Suprapubic skin (tissue), 4 donors: Measurements from ENCODE around the gene CRYAB. TPM values are rescaled to one million over a fixed set of nuclear protein-coding genes. Genes with fewer than 3 reads are reported as not detected.

Source experiments
- DNase-seq, 2 donors: peaks; one replicate each; pipeline ENCODE4 v3.0.0-alpha.2; 2019; ENCODE audit warnings: low spot score in 2 of 2
- H3K27ac ChIP-seq: fragments of 200-600 bp; sonication (generic); one replicate; pipeline ENCODE4 v1.5.1; 2019
- H3K27me3 ChIP-seq: fragments of 200-600 bp; sonication (generic); one replicate; pipeline ENCODE4 v1.5.1; 2019
- H3K36me3 ChIP-seq: fragments of 200-600 bp; sonication (generic); one replicate; pipeline ENCODE4 v1.5.1; 2019
- H3K4me1 ChIP-seq: fragments of 200-600 bp; sonication (generic); one replicate; pipeline ENCODE4 v1.5.1; 2019
- H3K4me3 ChIP-seq: fragments of 200-600 bp; sonication (generic); one replicate; pipeline ENCODE4 v1.5.1; 2019; ENCODE audit warnings: mild to moderate bottlenecking
- H3K9me3 ChIP-seq: fragments of 200-600 bp; sonication (generic); one replicate; pipeline ENCODE4 v1.5.1; 2019
- CTCF ChIP-seq, 2 donors: fragments of 200-600 bp in 1 of 2; fragments of 450-650 bp in 1 of 2; sonication (generic) in 1 of 2; IDR thresholded peaks; one replicate each; pipeline ENCODE4 v1.5.1; 2016 to 2019; ENCODE audit warnings: antibody characterized with exemption in 2 of 2, mild to moderate bottlenecking in 1 of 2, moderate library complexity in 1 of 2
- EP300 ChIP-seq: sonication (generic); formaldehyde crosslinking; IDR thresholded peaks from one replicate; pipeline ENCODE4 v1.6.1; 2017; ENCODE audit warnings: antibody characterized with exemption
- POLR2A ChIP-seq, 2 donors: fragments of 450-650 bp; IDR thresholded peaks; one replicate each; pipeline ENCODE4 v1.6.1; 2017; ENCODE audit warnings: antibody characterized with exemption in 2 of 2, mild to moderate bottlenecking in 2 of 2, moderate library complexity in 2 of 2
- POLR2AphosphoS5 ChIP-seq, 3 donors: sonication (generic); formaldehyde crosslinking; IDR thresholded peaks; one replicate each; pipeline ENCODE4 v1.6.1; 2017; ENCODE audit warnings: antibody characterized with exemption in 3 of 3
- WGBS: methylation state at CpG from one replicate; pipeline ENCODE4 v1.1.5; 2018; 5-methylcytosine and 5-hydroxymethylcytosine counted together
- total RNA-seq, 4 donors: library from RNA; depleted of rRNA; stranded (reverse); fragments of >200 nt; gene quantifications; one replicate each; pipeline ENCODE4 v1.1.0, GENCODE V29; 2016

The CRYAB gene
- total RNA-seq, 4 donors from 2014 or later: 144 to 203 (median 176) TPM

DNA sequence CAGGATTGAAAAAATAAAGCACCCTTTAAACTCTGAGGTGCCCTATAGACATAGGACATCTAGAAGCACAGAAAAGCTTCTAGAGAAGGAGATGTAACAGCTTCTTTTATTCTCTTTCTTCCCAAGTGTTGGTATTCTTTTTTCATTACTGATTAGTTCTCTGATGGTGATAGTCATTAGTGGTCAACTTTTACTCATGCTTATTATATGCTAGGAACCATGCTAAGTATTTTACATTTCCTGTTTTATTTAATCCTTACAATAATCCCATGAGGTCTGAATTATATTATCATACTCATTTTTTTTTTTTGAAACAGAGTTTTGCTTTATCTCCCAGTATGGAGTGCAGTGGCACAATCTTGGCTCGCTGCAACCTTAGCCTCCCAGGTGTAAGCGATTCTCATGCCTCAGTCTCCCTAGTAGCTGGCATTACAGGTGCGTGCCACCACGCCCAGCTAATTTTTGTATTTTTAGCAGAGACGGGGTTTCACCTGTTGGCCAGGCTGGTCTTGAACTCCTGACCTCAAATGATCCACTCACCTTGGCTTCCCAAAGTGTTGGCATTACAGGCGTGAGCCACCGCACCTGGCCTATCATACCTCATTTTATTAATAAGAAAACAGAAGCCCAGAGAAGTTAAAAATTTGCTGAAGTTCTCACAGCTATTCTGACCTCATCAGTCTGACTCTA lies 10.1 kb upstream of the CRYAB start:
- H3K4me3 ChIP-seq: no peak overlapping the region
- no peak for DNase-seq
- H3K27ac ChIP-seq: no peak overlapping the region
- no peaks in the 10 kb centered on the region for H3K27me3 ChIP-seq
- WGBS: 87% methylated on average over 7 of the region's 7 CpGs
- no peaks in the 10 kb centered on the region for H3K36me3 ChIP-seq
- peaks cover 44% of the 10 kb centered on the region for H3K4me1 ChIP-seq
- TF ChIP-seq POLR2AphosphoS5 (IDR thresholded peaks at IDR 0.05) (no peak), CTCF (IDR thresholded peaks at IDR 0.05) (no peak), POLR2A (IDR thresholded peaks at IDR 0.05) (no peak), EP300 (no peak)
- no peaks in the 10 kb centered on the region for H3K9me3 ChIP-seq

DNA sequence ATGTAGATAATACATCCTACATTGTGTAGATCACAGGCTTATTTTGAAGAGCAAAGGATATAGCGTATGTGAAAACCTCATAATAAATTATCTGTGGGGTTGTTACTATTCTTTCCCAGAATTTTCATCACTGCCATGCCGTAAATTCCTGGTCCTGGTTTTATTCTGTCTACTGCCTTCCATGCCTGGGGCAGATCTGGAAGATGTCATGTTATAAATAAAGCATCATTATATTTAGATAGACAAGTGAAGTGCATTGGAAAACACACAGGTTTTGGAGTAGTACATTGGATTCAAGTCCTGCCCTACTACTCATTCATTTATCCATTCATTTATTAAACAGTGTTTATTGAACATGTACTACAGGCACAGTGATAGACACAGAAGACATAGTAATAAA lies 9.3 kb upstream of the CRYAB start:
- 71% methylated on average over 2 of the region's 2 CpGs for WGBS
- TF ChIP-seq POLR2A (IDR thresholded peaks at IDR 0.05) (no peak), EP300 (no peak), CTCF (IDR thresholded peaks at IDR 0.05) (no peak), POLR2AphosphoS5 (IDR thresholded peaks at IDR 0.05) (no peak)
- no peak overlapping the region for H3K27ac ChIP-seq

DNA sequence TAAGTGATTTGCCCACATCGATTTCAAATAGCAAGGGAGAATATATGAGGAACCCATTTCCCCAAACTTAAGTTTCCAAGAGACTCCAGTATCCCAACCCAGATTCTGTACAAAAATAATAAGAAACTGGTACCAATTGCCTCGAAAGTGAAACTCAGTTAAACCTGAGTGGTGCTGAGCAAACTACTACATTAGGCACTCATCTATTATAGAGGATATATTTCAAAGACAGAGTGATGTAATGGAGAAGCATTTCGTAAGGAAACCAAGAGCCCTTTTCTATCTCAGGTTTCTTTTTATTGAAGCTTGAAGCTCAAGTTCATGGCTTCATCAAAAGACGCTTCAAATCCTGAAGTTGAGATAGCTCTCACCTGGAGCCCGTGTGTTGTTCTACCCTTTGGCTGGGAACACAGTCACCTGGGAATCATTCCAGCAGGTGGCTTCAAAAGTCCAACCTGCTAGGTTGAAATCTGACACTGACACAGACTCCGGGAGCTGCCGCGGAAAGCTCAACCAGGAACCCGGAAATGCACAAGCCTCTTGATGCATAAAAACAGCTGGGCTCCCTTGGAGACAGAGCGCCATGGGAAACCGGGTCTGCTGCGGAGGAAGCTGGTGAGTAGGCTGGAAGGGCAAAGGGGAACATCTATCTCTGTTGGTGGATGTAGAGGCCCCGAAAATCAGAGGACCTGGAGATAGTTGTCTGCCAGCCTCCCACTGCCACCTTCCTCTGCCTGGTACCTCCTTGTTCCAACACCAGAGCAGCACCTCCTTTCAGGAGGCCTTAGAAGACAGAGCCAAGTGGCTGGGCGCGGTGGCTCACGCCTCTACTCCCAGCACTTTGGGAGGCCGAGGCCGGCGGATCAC lies 7.1 kb upstream of the CRYAB start, which contains the start of gene C11orf52:
C11orf52 (plus strand) TSS at position 524 of the 867 bp plus-strand sequence; CDS start at position 584, 60 bp downstream.
- 30% methylated on average over 14 of the region's 19 CpGs for WGBS
- no peaks in the 10 kb centered on the region for H3K27me3 ChIP-seq
- peaks cover 38% of the 10 kb centered on the region for H3K4me1 ChIP-seq
- no peaks in the 10 kb centered on the region for H3K9me3 ChIP-seq
- TF ChIP-seq EP300 (no peak), POLR2AphosphoS5 (IDR thresholded peaks at IDR 0.05) (no peak), CTCF (IDR thresholded peaks at IDR 0.05) (no peak)
- DNase-seq: peak in 1 of 2 donors; percentile 75
- H3K27ac ChIP-seq: peak within 1 kb of the TSS; percentile 86
- H3K36me3 ChIP-seq: no peaks in the 10 kb centered on the region
- H3K4me3 ChIP-seq: peak within 1 kb of the TSS; percentile 27

More for the DNA sequence above, 9.3 kb upstream of the CRYAB start:
- no peaks in the 10 kb centered on the region for H3K9me3 ChIP-seq
- DNase-seq: no peak
- H3K27me3 ChIP-seq: no peaks in the 10 kb centered on the region
- H3K4me1 ChIP-seq: peaks cover 37% of the 10 kb centered on the region
- H3K36me3 ChIP-seq: no peaks in the 10 kb centered on the region
- H3K4me3 ChIP-seq: no peak overlapping the region

- peaks cover 36% of the 10 kb centered on the region for H3K4me1 ChIP-seq
- H3K27ac ChIP-seq: peak overlapping the region; percentile 86
- 91% methylated on average over 3 of the region's 3 CpGs for WGBS
- H3K36me3 ChIP-seq: no peaks in the 10 kb centered on the region
- no peaks in the 10 kb centered on the region for H3K9me3 ChIP-seq
- no peak overlapping the region for H3K4me3 ChIP-seq
- no peak for TF ChIP-seq EP300
- TF ChIP-seq POLR2A (IDR thresholded peaks at IDR 0.05): no peak
- no peak for TF ChIP-seq POLR2AphosphoS5 (IDR thresholded peaks at IDR 0.05)
- TF ChIP-seq CTCF (IDR thresholded peaks at IDR 0.05): no peak
- DNase-seq: no peak
- no peaks in the 10 kb centered on the region for H3K27me3 ChIP-seq
Observed at GRCh38 chr11:111917788-111918187, 6.2 kb upstream of the CRYAB start.

DNA sequence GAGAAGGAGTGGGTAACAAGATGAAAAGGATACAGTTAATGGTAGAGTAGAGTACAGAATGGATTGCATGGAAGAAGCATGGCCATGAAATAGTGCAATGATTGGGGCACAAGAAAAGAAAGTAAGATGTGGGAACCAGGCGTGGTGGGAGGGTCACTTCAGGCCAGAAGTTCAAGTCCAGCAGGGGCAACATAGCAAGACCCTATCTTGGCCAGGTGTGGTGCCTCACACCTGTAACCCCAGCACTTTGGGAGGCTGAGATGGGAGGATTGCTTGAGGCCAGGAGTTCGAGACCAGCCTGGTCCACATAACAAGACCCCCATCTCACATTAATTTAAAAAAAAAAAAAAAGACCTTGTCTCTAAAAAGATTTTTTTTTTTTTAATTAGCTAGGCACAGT lies 5.7 kb upstream of the CRYAB start:
- 95% methylated on average over 2 of the region's 2 CpGs for WGBS
- TF ChIP-seq POLR2AphosphoS5 (IDR thresholded peaks at IDR 0.05): no peak
- no peak for TF ChIP-seq EP300
- TF ChIP-seq CTCF (IDR thresholded peaks at IDR 0.05): no peak
- TF ChIP-seq POLR2A (IDR thresholded peaks at IDR 0.05): no peak

More for the DNA sequence above, 5.7 kb upstream of the CRYAB start:
- Histone ChIP-seq H3K4me3 (no peak overlapping the region), H3K4me1 (peaks cover 36% of the 10 kb centered on the region), H3K27me3 (no peaks in the 10 kb centered on the region), H3K36me3 (no peaks in the 10 kb centered on the region), H3K9me3 (no peaks in the 10 kb centered on the region), H3K27ac (no peak overlapping the region)
- DNase-seq: no peak
